GM21723 (cell line): ENCODE data around the gene DHRSX.

ENCODE experiments used
- ATAC-seq: cut with Tn5 transposase; IDR thresholded peaks from one replicate; pipeline ENCODE4 v1.9.1; 2021; ENCODE audit warnings: mild to moderate bottlenecking, moderate library complexity; ENCODE audit not compliant: unreplicated experiment

Gene DHRSX

DNA sequence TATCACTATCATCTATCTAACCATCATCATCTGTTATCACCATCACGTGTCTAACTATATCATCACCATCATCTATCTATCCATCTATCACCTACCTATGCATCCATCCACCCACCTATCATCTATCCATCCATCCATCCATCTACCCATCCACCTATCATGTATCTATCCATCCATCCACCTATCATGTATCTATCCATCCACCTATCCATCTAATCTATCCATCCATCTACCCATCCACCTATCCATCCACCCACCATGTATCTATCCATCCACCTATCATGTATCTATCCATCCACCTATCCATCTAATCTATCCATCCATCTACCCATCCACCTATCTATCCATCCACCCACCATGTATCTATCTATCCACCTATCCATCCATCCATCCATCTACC is 316.7 kb downstream of the DHRSX start:
- no peak for ATAC-seq

DNA sequence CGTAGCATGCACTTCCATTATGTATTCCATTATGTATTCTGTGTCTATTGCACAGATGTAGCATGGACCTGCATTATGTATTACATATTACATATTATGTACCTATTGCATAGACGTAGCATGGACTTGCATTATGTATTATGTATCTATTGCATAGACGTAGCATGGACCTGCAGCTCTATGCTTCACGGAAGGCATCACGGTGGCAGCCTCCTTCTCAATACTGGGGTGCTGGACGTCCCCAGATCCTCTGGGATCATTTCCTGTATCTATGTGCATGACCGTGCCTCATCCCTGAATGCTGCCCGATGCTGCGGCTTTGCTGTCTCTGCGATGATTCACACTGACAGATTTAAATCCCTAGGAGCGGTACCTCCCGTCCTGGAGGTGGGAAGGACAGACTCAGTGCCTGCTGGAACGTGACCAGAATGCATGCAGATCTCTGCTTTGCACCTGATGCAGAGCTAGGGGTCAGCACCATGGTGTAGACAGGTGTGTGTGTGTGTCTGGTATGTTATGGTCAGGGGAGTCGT is 317.5 kb downstream of the DHRSX start:
- ATAC-seq = no peak

DNA sequence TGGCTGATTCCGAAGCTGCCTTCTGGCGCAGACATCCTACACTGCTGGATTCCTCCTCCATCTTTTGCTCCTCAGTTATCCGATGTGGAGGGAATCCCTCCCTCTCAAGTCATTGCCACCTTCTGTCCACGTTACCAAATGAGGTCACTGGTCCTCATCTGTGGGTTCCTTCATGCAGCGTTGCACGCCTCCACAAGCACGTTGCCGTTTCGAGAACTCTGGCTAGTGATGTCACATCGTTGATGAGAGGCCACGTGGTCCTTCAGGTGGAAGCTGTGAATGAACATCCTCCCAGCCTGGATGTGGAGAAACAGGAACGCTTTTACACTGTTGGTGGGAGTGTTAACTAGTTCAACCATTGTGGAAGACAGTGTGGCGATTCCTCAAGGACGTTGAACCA is 323.2 kb downstream of the DHRSX start:
- ATAC-seq = no peak

DNA sequence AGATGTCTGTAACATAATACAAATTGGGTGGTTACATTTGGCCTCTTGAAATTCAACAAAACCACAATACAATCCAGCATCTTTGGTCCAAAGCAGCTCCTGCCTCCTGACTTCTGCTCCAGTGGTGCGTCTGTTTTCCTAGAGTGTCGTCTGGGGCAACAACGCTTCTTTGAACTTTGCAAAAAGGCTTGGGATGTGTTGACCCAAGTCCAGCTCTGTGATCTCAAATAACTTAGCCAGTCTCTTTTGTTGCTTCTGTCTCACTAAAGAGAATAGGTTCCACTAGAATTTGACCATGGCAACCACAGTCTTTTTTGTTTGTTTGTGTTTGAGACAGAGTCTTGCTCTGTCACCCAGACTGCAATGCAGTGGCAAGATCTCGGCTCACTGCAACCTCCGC is 324.0 kb downstream of the DHRSX start:
- no peak for ATAC-seq

DNA sequence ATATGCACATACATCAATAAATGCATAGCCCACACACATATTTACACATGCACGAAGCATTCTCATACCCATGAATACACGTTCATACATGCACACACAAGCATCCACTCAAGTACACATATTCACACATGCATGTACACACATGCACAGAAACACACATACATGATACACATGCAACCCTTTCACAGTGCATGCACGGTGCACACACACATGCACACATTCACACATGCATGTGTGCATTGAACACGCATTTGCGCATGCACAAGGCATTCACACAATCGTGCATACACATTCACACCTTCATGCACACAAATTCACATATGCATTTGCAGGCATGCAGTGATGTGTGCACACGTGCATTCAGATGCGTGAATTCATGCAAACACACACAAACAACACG is 324.5 kb downstream of the DHRSX start:
- no peak for ATAC-seq

DNA sequence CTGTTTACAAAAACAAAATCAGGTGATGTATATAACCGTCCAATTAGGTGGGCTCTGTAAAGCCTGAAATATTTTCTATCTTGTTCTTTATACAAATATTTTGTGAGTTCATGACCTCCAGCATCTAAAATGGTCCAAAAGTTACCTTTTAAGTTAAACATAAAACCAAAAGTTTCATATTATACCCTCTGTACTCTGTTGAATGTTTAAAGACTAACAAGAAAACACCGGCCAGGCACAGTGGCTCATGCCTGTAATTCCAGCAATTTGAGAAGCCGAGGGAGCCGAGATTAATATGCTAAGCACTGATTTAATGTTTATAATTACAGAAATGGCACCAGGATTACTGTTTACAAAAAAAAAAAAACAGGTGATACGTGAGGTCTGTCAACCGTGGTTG is 328.4 kb downstream of the DHRSX start:
- ATAC-seq = no peak
